ENCODE data around the gene ZNF592. TPM values are rescaled to one million over a fixed set of nuclear protein-coding genes. Genes with fewer than 3 reads are reported as not detected.
A peak's percentile ranks its signal among the peaks of the same experiment; 100 is the strongest.
"Not testable (repeated sequence)": the region's sequence is repeated elsewhere in the genome, so short reads cannot be mapped to it uniquely, and the experiment has no call there.

Gene ZNF592
- polyA plus RNA-seq, 10 donors = 18.3 to 25.0 (median 21.4) TPM

DNA sequence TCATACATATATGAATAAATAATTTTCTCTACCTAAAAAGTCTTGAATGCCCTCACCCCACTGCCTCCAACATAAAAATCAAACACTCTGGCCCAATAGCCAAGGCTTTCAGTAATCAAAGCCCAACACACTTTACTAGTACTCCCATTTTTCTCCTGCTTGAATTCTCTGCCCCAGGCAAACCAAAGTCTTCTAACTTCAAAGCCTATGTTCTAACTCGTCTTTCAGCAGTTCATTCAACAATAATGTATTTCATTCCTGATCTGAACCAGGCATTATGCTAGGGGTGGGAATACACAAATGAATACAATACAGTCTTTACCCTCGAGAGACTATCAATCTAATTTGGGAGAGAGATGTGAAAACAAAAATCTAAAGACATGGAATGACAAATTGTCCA lies 11.4 kb upstream of the ZNF592 start:
- DNase-seq = no peak

DNA sequence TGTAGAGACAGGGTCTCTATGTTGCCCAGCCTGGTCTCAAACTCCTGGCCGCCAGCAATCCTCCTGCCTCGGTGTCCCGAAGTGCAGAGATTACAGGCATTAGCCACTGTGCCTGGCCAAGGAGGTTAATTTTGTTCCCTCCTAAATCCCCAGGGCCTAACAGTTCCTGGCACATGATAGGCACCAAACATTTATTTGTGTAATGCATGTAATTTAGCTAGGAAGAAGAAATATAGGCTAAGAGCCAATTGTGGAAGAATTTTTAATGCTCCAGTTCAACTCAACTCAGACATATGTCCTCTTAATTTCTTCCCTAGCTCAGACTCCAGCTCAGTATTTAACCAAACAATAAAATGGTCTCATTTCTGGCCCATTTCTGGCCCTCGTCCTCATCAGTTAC lies 7.7 kb upstream of the ZNF592 start:
- DNase-seq = no peak

DNA sequence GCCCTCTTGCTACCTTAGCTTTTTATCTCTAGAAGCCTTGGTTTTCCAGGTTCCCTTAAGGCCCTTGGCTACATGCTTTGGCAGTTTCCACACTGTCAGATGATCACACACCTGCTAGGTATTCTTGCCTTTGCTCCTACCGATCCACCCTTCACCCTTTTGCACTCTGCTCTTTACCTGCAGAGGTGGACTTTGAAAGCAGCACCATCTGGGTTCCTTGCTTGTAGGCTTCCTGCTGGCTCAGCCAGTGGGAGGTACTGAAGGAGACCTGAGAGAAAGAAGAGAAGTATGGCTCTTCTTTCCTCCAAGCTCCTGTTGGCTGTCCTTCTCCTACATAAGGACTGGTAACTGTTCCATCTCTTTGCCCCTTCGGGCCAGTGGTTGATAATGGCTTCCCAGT lies 7.3 kb upstream of the ZNF592 start:
- DNase-seq = no peak

DNA sequence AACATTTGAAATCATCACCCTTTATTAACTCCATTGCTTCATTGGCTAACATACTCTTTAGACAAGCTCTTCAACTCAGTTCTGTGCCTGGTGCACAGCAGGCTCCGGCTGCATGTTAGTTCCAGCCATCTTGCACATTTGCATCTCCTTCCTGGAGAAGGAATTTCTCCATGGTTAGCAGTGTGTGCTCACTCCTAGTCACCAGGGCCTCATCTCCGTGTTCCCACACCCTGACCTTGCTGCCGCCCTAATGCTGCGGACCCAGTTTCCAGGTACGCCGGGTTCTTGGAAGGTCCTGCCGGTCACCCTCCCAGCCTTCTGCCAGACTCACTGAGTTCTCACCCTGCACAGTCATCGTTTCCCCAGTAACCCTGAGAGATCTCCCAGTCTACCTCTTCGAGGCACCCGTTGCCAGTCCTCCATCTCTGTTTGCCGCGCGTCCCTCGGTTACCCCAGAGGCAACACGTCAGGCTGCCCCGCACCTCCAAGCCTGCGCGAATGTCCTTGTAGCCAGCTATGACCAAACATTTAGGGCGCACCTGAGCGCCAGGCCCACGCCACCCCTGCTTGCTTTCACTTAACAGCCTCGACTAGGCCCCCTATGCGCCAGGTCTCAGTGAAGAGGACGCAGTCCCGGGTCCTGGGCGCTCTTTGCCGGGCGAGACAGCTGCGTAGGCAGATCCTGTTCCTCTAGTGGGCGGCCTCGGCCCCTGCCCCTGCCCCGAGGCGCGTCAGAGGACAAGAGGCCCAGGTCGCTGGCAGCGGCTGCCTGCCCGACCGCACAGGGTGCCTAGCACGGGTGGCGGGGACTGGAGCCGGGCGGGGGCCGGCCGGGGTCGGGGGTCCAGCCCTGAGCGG lies 747 bp upstream of the ZNF592 start:
- peak; percentile 68 to 93 (median 72) for DNase-seq

DNA sequence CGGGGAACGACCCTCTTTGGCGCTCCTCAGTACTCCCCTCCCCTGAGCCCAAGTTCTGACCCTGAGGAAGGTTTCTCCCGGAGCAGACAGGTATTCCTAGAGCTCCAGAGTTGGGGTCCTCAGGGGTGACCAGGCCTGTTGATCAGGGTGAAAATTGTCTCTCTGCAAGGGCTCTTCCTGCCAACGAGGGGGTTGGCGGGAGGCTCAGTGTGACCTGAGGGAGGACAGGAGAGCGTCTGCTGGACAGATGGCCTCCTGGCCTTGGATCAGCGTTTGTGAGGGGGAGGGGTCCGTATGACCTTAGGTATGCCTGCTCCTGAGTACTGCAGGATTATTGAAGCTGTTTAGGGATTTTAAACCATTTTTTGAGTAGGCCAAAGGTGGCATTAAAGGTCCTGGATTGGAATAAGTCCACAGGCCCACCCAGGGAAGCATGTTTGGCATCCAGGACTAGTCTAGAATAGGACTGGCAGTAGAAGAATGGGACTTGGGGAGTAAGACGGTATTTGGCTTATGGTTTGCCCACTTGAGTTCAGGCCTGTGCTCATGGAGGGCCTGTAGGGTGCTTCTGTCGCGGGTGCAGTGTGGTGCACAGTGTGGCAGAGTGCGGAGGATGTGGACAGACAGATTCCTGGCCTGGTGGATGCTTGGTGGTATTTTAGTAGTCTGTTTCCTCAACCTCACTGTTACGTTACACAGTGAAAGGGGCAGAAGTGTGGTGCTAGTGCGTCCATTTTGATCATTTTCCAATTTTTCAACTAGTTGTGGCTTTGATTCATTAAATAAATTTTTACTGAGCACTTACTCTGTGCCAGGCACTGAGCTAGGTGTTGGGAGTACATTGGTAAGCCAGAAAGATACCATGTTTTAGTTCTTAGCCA lies 959 bp downstream of the ZNF592 start:
- DNase-seq = peak; percentile 27 to 69 (median 53)

DNA sequence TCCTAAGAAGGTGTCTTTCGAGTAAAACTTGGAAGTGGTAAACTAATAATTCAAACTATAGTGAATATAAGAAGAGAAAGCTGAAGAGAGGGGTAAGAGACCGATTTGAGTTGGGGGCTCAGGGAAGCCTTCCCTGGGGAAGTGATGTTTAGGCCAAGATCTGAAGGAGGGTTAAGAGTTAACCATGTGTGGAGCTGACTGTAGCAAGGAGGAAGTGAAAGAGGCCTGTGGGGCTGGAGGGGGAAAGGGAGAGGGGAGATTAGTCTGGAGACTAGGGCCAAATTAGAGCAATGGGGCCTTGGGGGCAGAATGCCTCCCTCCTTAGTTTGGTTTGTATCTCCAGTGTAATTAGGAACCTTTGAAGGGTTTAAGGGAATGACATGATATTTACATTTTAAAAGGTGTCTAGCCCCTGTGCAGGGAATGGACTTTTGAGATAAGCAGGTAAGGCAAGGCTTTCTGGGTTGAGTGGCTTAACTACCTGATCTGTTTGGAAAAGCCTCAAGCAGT lies 2.2 kb downstream of the ZNF592 start:
- DNase-seq = peak in 1 of 3 donors; percentile 15

DNA sequence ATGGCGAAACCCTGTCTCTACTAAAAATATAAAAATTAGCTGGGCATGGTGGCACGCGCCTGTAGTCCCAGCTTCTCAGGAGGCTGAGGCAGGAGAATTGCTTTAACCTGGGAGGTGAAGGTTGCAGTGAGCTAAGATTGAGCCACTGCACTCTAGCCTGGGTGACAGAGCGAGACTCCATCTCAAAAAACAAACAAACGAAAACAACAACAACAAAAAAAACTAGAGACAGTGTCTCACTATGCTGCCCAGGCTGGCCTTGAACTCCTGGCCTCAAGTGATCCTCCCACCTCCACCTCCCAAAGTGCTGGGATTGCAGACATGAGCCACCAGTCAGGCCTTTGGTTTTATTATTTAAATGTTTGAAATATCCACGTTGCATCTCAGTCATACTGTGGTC lies 3.3 kb downstream of the ZNF592 start:
- not testable (repeated sequence) for DNase-seq

DNA sequence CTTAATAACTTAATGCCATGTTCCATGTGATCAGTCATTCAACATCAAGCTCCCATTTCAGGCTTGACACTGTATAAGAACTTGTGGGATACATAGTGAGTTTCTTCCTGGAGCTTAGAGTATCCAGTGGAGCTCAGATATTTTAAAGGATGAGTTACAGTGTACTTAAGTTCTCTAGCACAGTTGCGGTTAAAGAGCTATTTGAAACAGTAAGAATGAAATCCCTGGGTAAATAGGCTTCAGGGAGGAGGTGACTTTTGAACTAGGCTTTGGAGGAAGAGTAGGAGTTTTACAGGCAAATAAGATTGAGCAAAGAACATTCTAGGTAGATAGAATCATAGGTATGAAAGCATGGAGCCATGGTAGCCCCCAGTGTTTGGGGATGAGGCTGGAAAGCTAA lies 3.8 kb downstream of the ZNF592 start:
- DNase-seq = no peak

DNA sequence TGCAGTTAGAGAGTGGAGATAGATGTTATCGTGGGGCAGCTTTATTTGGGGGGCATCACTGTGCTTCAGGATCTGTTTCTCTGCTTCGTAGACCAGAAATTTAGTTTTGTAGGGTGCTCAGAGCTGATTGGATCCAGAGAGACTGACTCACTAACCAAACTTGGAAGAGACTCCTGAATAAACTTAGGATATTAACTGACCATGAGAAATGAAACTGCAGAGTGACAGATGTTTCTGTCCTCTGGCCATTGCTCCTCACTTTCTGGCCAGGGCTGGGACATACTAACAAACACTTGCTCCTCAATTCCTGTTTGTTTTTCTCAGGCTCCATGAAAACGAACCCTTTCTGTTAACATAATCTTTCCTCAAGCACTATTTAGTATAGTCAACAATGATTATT lies 4.3 kb downstream of the ZNF592 start:
- peak; percentile 18 to 45 (median 23) for DNase-seq

DNA sequence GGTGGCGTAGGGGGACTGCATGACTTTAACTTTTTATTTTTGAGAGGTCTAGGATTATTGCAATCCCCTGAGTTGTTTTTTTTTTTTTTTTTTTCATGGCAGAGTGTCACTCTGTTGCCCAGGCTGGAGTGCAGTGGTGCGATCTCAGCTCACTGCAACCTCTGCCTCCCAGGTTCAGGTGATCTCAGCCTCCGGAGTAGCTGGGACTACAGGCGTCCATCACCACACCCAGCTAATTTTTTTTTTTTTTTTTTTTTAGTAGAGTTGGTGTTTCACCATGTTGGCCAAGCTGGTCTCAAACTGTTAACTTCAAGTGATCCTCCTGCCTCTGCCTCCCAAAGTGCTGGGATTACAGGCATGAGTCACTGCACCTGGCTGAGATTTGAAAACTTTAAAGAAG lies 6.5 kb downstream of the ZNF592 start:
- not testable (repeated sequence) for DNase-seq

DNA sequence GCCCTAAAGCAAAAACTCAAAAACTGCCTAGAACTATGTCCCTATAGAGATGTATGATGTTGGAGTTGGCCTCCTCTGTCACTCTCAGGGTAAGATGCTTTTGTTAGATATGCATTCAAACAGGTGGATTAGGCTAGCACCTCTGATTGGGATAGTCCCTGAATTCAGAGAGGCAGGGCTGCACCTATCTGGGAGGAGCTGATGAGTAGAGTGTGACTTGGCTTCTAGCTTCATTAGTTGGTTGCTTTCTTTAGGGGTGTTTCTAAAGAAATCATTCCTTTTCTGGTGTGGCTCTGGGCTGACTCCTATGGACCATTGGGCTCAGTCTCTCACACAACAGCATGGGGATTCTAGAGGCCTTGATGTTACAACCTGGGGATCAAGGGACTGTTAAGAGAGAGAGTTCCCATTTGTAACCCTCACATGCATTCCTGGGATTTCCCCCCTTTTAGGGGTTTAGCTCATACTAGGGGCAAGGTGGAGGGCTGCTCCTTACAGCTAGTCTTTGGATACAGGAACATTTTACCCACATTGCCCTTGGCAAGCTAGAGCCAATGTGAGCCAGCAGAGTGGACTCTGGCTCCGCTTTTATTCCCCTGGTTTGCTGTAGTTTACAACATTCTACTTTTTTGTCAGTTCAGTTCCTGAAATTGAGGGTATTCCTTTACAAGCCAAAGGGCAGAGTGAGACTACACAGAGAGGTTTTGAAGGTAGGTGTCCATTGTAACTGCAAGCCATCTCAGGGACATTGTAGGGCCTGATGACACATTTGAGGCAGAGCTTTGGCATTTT lies 7.5 kb downstream of the ZNF592 start:
- no peak for DNase-seq

DNA sequence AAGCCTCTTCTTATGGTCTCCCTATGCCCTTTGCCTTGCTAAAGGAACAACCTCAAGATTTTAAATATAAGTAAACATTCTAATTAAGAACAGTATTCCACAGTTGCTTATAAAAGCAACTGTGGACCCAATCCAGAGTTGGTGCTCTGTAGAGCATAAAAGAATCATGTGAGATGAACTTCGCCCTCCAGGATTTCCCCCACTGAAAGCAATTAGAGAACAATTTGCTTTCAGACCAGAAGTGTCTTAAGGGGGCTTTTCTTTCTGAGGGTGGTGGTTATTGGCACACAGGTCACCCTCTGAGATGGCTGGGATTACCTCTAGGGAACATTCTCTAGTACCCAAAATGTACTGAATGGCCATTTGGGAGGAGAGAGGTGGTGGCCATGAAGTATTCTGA lies 10.6 kb downstream of the ZNF592 start:
- no peak for DNase-seq

DNA sequence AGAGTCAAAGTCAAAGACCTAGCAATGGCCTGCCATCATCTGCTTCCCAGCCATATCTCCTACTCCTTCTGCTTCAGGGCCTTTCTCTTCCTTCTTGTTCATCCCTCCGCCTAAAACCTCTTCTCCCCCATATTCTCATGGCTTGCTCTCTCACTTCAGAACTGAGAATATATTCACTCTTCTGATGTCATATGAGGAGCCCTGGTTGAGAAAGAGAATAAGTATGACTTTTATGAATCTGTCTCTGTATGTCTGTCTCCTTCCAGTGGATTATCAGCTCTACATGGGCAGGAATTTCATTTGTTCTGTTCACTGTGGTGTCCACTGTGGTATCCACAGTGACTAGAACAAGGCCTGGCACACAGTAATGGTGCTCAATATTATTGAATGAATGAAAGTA lies 11.8 kb downstream of the ZNF592 start:
- DNase-seq = no peak

DNA sequence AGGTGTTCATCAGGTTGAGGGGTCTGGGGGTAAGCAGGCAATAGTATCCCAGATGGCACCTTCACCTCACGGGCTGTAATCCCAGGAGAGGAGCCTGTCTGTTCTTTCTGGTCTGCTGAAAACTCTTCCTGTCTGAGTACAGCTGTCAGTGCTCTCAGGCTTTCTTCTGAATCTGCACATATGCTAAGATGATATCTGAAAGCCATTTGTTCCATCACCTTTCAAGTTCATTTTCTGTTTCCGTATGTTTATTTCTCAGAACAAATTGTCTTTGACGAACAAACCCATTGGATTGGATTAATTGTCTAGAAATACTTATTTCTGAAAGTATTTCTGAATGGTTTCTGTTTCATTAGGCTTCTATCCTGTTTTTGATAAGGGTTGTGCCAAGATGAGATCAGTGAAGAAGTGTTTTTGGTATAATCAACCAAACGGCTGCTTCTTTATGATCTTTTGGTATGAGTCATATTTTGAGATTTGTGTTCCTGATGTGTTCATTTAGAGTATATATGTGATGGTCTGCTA lies 13.3 kb downstream of the ZNF592 start:
- no peak for DNase-seq

DNA sequence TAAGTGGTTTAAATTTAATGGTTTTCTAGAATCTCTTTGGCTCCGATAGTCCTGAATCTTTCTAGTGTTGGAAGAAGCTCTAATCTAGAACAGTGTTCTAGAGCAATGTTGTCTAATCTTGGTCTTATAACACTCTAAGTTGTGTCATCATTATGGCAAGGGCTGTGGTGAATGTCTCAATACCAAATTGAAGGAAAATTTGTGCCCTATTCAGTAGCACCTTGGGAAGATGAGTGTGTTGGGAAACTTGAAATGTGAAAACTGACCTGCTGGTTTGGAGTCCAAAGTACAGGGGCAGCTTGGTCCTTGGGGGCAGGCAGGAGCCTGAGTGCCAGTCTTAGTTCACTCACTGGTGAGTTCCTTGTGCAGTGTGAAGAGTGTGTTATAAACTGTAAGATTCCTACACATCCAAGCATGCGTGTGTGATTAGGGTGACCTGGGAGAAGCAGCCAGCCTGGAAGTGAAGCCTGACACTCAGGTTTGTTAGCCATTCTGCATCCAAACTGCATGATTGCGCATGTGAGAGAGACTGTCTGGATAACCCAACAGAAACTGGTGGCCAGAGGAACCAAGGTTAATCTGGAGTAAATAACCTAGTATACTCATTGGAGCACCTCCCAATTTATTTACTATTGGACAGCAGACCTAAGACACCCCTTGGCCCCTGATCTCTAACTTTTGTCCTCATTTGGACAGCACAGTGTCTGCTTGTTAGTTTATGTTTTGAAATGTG lies 14.6 kb downstream of the ZNF592 start:
- no peak for DNase-seq

DNA sequence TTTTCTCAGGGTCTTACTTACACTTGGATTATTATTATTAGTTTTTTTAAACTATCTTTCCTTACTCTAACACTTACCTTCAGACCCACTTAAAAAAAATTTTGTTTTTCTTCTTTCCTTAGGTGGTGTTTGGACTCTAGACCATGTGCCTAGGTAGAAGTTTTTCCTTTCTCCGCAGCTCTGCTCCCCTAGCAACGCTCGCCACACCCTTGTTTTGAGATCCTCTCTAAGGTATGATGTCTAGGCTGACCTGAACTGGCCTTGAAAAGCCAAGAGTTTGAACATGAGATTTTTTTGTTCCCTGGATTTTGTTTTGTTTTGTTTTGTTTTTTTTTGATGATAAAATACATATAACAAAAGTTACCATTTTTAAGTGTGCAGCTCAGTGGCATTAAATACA lies 16.2 kb downstream of the ZNF592 start:
- no peak for DNase-seq

DNA sequence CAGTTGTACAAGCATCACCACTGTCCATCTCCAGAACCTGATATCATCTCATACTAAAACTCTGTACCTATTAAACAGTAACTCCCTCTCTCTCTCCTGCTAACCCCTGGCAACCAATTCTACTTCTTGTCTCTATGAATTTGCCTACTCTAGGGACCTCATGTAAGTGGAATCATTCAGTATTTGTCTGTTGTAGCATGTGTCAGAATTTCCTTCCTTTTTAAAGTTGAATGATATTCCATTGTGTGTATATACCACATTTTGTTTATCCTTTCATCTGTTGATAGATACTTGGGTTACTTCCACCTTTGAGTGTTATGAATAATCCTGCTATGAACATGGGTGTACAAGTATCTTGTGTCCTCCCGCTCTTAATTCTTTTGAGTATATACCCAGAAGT lies 16.6 kb downstream of the ZNF592 start:
- DNase-seq = no peak

DNA sequence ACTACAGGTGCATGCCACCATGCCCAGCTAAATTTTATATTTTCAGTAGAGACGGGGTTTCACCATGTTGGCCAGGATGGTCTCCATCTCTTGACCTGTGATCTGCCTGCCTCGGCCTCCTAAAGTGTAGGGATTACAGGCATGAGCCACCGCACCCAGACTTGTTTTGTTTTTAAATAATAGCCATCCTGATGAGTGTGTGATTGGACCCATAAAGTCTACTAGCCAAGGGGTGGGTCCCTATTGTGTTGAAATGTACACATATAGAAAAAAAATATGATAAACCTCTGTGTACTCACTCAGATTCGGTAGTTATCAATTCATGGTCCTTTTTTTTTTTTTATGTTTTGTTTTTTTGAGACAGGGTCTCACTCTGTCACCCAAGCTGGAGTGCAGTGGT lies 17.3 kb downstream of the ZNF592 start:
- DNase-seq = no peak

DNA sequence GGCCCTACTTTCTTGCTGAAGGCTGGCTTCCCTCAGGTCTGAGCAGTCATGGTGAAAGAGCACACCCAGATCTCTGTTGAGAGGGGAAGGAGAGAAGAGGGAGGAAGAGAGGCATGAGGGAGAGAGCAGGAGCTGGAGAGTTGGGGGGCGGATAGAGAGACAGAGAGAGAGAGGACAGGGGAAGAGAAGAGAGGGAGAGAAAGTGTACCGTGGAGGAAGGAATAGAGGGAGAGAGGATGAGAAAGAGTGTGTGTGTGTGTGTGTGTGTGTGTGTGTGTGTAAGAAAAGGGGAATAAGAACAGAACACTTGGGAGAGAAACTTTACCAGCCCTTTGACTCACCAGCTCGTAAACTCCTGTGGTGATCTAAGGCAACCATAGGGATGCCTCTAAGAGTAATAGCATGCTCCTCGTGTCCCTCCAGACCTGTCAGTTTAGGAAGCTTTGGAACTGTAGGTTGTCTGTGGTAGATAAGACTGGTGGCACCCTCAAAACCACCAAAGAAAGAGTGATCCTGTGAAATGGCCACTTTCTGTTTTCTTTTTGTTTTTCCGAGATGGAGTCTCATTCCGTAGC lies 18.2 kb downstream of the ZNF592 start:
- no peak for DNase-seq

DNA sequence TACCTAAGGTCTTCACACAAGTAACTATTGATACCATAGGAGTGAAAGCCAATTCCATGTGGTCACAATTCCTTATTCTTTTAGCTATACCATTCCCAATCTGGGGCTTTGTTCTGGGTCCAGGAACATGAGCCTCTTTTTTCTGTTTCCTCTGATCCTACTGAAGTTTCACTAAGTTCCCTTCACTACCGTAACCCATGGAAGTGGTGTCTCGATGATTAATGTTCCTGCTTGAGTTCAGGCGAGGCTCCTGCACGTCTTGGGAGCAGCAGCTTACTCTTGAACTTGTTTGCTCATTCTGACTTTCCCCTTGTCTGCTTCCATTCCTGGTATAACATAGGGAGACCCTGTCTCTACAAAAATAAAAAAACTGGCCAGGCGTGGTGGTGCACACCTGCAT lies 23.6 kb downstream of the ZNF592 start:
- DNase-seq = no peak

DNA sequence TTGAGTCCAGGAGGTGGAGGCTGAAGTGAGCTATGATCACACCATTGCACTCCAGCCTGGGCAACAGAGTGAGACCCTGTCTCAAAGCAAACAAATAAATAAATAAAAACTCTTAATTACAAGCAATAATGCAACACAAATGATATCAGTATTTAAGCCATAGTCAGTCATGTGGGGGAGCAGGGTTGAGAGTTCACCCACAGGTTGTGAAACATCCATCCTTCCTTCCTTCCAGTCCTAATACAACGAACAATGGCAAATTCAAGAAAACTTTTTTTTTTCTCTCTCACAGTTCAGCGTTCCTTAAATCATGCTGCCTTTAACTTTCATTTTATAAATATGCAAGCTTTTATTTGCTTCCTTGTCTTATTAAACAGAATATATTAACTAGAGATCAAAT lies 24.1 kb downstream of the ZNF592 start:
- no peak for DNase-seq
